Ovary (tissue), 3 donors: ENCODE results near the gene WWOX.

Experiments
- CTCF ChIP-seq, 3 donors: fragments of 450-650 bp in 2 of 3; fragments of 200-600 bp in 1 of 3; IDR thresholded peaks; one replicate each; pipeline versions ENCODE4 v1.5.1 to v1.8.0; 2016 to 2022; ENCODE audit warnings: antibody characterized with exemption in 3 of 3, mild to moderate bottlenecking in 1 of 3
- EP300 ChIP-seq: sonication (generic); formaldehyde crosslinking; IDR thresholded peaks from one replicate; pipeline ENCODE4 v1.6.1; 2017; ENCODE audit warnings: antibody characterized with exemption
- POLR2A ChIP-seq: fragments of 450-650 bp; IDR thresholded peaks from one replicate; pipeline ENCODE4 v1.6.1; 2017; ENCODE audit warnings: antibody characterized with exemption, mild to moderate bottlenecking, moderate library complexity
- donor health status: DM: no; HTN: no; CAD: no.

GRCh38 chr16:78970650-78971049 is 871.2 kb downstream of the WWOX start:
- no peak for TF ChIP-seq POLR2A
- TF ChIP-seq CTCF (IDR thresholded peaks at IDR 0.05), result no peak
- no peak for TF ChIP-seq EP300
